Small intestine (tissue), 7 donors: Measurements from ENCODE around the gene NTNG1. TPM values are rescaled to one million over a fixed set of nuclear protein-coding genes. Genes with fewer than 3 reads are reported as not detected.

Source experiments
- DNase-seq, 2 donors: peaks; one replicate each; pipeline versions ENCODE4 v3.0.0 to v3.0.0-alpha.2; 2013
- FAIRE-seq: peaks from 2 replicates; lab custom pipeline; 2012; peaks lifted over from hg19 to GRCh38; lab: Jason Lieb, UNC
- H3K27ac ChIP-seq, 3 donors: one replicate each; pipeline ENCODE4 v1.5.1; 2013; ENCODE audit warnings: low read length in 2 of 3, mild to moderate bottlenecking in 2 of 3, control low read depth in 1 of 3, inconsistent platforms in 1 of 3, low read depth in 1 of 3, moderate library complexity in 1 of 3
- H3K27me3 ChIP-seq, 3 donors: one replicate each; pipeline ENCODE4 v1.6.1; 2013; ENCODE audit warnings: low read length in 3 of 3, inconsistent platforms in 1 of 3; ENCODE audit not compliant: control insufficient read depth in 3 of 3, insufficient read depth in 3 of 3
- H3K36me3 ChIP-seq, 3 donors: one replicate each; pipeline ENCODE4 v1.6.1; 2013; ENCODE audit warnings: low read length in 3 of 3, inconsistent platforms in 1 of 3, low read depth in 1 of 3, mild to moderate bottlenecking in 1 of 3, moderate library complexity in 1 of 3; ENCODE audit not compliant: control insufficient read depth in 3 of 3, insufficient read depth in 2 of 3
- H3K4me1 ChIP-seq, 3 donors: one replicate each; pipeline ENCODE4 v1.6.1; 2013; ENCODE audit warnings: low read length in 2 of 3, inconsistent platforms in 1 of 3, low read depth in 1 of 3, mild to moderate bottlenecking in 1 of 3, moderate library complexity in 1 of 3; ENCODE audit not compliant: control insufficient read depth in 3 of 3, insufficient read depth in 2 of 3
- H3K4me3 ChIP-seq, 3 donors: one replicate each; pipeline ENCODE4 v1.5.1; 2013; ENCODE audit warnings: low read length in 3 of 3, control low read depth in 1 of 3, inconsistent platforms in 1 of 3, low read depth in 1 of 3, mild to moderate bottlenecking in 1 of 3, moderate library complexity in 1 of 3
- H3K9me3 ChIP-seq, 2 donors: one replicate each; pipeline ENCODE4 v1.6.1; 2013; ENCODE audit warnings: low read depth in 1 of 2, low read length in 1 of 2; ENCODE audit not compliant: control insufficient read depth in 2 of 2, insufficient read depth in 1 of 2
- WGBS, 3 donors: extraction: QIAGEN DNeasy Blood & Tissue Kit; methylation state at CpG; one replicate each; pipeline ENCODE4 v1.1.7; 2013; 5-methylcytosine and 5-hydroxymethylcytosine counted together
- polyA plus RNA-seq, 4 donors: library from polyadenylated mRNA; stranded (reverse) in 3 of 4; unstranded in 1 of 4; fragments of 200-250 nt in 3 of 4; fragments of 120-200 nt in 1 of 4; gene quantifications; one replicate each; pipeline versions ENCODE4 v1.2.1 to v1.2.3, GENCODE V29; 2013
- donor health status: healthy with polysubstance abuse.
- donor health status: control.
- donor health status: control.
- donor health status: Bipolar disorder and iron deficiency.
- donor health status: healthy.

NTNG1 gene
- polyA plus RNA-seq, 4 donors = 0.27 to 0.65 TPM; not detected in 2

DNA sequence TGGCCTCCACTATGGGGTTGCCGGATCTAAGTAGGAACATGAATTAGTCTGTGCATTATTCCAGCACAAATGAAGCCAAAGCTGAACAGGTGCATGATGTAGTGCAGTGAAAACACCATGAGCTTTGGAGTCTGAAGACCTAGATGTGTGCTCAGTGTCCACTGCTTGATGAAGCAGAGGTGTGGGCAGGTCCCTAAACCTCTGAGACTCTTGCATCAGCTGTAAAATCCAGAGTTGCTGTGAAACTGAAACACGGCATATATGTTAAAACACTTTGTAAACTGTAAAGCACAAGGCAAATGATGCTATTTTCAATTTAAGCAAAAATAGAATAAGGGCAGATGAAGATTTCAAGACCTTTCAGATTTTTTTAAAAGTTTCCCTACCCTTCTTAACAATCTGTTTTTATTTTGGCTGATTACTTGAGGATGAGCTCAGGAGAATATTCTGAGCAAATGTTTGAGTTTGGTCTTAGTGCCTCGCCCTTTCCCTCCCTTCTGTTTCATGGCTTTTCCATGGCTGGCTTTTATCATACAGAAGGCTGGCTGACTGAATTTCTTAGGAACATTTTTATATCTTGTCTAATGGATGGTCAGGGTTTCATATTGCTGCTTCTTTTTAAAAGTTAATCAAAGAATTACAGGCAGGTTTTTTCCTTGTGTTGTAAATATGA, 221.8 kb downstream of the NTNG1 start:
- Histone ChIP-seq H3K9me3 (no peaks in the 10 kb centered on the region), H3K27me3 (no peaks in the 10 kb centered on the region), H3K27ac (no peak overlapping the region), H3K4me3 (no peak overlapping the region), H3K4me1 (no peaks in the 10 kb centered on the region), H3K36me3 (no peaks in the 10 kb centered on the region)
- 70 to 79% (median 70%) methylated on average over 3 of the region's 3 CpGs for WGBS, 3 donors
- no peak for FAIRE-seq
- DNase-seq = no peak

DNA sequence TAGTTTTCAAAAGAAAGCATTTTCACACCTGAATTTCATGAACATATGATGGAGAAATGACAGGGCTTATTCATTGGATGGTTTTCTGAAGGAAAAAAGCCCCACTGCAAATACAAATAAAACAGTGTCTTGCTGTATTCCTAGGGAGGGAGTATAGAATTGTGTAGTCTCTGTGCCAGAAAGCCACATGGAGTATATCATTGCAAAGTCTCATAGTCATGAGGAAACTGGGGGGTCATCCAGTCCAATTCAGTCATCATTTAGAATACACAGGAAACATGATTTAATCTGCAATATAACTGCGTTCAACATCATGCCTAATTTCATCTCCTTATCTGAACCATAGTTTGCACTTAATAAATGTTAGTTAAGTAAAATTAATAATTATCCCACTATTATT, 222.3 kb downstream of the NTNG1 start:
- no peak overlapping the region for H3K27ac ChIP-seq
- 17 to 41% (median 39%) methylated on average over 1 of the region's 1 CpG for WGBS, 3 donors
- no peaks in the 10 kb centered on the region for H3K9me3 ChIP-seq
- H3K36me3 ChIP-seq = no peaks in the 10 kb centered on the region
- H3K4me3 ChIP-seq = no peak overlapping the region
- FAIRE-seq (no peak), DNase-seq (no peak)
- no peaks in the 10 kb centered on the region for H3K27me3 ChIP-seq
- no peaks in the 10 kb centered on the region for H3K4me1 ChIP-seq

DNA sequence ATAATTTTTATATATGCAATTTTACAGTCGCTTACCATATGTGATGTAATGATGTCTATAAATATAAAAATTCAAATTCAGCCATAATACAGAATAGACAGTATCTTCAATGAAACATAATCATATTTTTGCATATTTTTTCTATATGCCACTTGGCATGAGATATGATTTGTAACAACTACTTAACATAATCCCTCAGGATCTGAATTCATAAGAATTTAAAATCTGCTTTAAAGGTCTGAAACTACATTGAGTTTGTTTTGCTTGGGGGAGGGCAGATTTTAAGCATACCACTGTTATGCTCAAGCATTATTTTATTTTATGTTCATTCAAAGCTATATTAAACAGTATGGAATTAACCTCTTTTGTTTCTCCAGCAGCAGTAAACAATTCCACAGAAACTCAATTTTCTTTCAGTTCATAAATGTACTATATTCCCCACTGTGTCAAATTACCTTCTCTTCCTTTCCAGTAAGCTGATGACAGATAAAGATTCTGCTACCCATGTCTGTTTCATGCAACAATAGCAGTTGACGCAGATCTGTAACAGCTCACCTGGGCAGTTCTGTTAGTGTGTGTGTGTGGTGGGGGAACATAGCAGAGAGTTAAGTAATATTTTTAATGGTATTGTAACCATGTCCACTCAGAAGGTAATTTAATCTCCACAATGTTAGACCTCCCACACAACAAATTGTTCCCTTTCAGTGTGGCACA, 224.8 kb downstream of the NTNG1 start:
- DNase-seq (no peak), FAIRE-seq (no peak)
- no peaks in the 10 kb centered on the region for H3K4me1 ChIP-seq
- WGBS, 3 donors = 86 to 94% (median 92%) methylated on average over 2 of the region's 2 CpGs
- no peaks in the 10 kb centered on the region for H3K36me3 ChIP-seq
- no peak overlapping the region for H3K4me3 ChIP-seq
- H3K9me3 ChIP-seq = no peaks in the 10 kb centered on the region
- H3K27me3 ChIP-seq = no peaks in the 10 kb centered on the region
- H3K27ac ChIP-seq = no peak overlapping the region

DNA sequence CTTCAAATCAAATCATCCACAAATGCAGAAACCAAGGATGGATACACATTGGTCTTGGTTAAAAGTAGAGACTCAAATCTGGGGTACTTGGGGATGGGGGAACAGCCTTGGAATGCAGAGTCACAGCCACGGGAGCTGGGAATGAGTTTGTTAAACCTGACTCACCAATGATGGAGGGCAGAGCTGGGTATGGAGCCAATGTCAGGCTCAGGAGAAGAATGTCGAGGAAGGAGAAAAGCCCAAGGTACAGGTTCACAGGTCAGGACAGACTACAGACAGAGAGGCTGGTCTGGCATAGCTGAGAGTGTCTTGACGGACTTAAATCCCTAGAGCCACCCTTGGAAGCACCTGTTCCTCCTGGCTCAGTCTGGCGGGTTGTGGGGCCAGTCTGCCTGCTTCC, 237.6 kb downstream of the NTNG1 start:
- no peaks in the 10 kb centered on the region for H3K9me3 ChIP-seq
- no peaks in the 10 kb centered on the region for H3K4me1 ChIP-seq
- H3K27ac ChIP-seq = no peak overlapping the region
- FAIRE-seq = no peak
- no peaks in the 10 kb centered on the region for H3K36me3 ChIP-seq
- no peak overlapping the region for H3K4me3 ChIP-seq
- DNase-seq = no peak
- peaks cover 0 to 2% (median 0%) of the 10 kb centered on the region in 3 donors for H3K27me3 ChIP-seq
- 54 to 69% (median 56%) methylated on average over 4 of the region's 4 CpGs for WGBS, 3 donors

GRCh38 chr1:107378866-107379265, 238.0 kb downstream of the NTNG1 start:
- no peak for FAIRE-seq
- 60 to 82% (median 74%) methylated on average over 2 of the region's 2 CpGs for WGBS, 3 donors
- peaks cover 0 to 2% (median 0%) of the 10 kb centered on the region in 3 donors for H3K27me3 ChIP-seq
- H3K4me1 ChIP-seq = no peaks in the 10 kb centered on the region
- no peak overlapping the region for H3K27ac ChIP-seq
- H3K36me3 ChIP-seq = no peaks in the 10 kb centered on the region
- H3K4me3 ChIP-seq = no peak overlapping the region
- no peak for DNase-seq
- H3K9me3 ChIP-seq = no peaks in the 10 kb centered on the region

- FAIRE-seq (no peak), DNase-seq (no peak)
- Histone ChIP-seq H3K4me3 (no peak overlapping the region), H3K4me1 (no peaks in the 10 kb centered on the region), H3K27ac (no peak overlapping the region), H3K36me3 (no peaks in the 10 kb centered on the region), H3K27me3 (peaks cover 0 to 2% (median 0%) of the 10 kb centered on the region in 3 donors), H3K9me3 (no peaks in the 10 kb centered on the region)
These were observed 239.0 kb downstream of the NTNG1 start for GRCh38 chr1:107379826-107380225.

DNA sequence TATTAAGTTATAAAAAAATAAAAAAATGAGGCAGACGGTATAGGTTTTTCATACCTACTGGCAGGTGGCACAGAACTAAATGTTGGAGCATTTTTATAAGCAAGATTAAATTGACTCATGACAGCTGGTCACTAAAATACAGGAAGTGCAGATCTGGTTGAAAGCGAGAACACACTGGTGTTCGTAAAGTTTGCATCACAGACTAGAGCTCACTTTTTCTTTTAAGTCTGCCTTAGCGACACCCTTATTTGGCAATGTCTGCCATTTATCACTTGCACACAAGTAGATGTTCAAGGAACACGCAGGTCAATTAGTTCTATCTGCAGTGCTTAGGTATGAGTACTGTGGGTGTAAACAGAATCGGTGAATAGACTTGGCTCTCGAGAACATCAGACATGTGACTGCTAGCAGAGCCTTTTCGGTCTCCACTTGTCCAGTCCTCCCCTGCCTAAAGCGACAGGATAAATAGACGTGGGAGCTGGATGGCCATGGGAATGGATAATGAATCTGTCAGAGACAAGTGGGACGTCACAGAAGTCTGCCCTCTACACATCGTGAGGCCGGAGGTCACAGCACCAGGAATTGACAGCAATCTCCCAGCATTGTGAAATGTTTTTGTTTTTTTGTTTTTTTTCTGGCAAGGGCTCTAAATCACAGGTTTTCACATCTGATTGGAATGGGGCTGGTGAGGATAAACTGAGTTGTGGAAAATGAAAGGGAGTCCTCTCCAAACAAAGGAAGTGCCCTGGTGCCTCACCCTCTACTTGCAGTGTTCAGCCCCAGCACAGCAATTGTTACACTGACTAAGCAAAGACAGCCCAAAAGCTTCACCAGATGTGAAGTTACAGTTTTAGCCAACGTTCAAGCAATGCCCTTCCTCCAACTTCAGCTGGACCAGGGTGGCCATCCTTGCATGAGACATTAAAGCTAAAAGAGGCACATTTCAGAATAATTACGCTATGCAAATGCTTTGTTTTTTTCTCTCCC, 248.9 kb downstream of the NTNG1 start:
- FAIRE-seq = no peak
- Histone ChIP-seq H3K27me3 (no peaks in the 10 kb centered on the region), H3K4me1 (no peaks in the 10 kb centered on the region), H3K27ac (no peak overlapping the region), H3K9me3 (no peaks in the 10 kb centered on the region), H3K36me3 (no peaks in the 10 kb centered on the region), H3K4me3 (no peak overlapping the region)
- DNase-seq = no peak
- WGBS, 3 donors = 59 to 68% (median 65%) methylated on average over 15 of the region's 15 CpGs

DNA sequence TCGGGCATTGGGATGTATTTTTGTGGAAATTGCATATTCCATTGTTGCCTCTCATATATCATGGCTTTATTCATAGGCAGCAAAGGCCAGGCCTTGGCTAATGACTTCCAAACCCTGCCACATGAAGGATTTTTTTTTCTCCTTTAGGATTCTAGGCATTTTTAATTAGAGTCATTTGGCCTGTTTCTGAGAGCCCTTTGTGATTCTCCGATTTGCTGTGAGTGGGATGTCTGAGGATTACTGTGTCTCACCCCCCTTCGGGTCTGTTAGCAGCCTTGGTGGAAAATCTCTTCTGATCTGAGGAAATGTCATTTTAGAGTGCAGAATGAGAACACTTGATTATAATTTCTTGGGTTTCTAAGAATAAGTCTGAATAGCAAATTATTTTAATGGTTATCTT, 253.5 kb downstream of the NTNG1 start:
- H3K27me3 ChIP-seq = no peaks in the 10 kb centered on the region
- 77 to 89% (median 82%) methylated on average over 3 of the region's 3 CpGs for WGBS, 3 donors
- H3K27ac ChIP-seq = no peak overlapping the region
- no peaks in the 10 kb centered on the region for H3K36me3 ChIP-seq
- no peak overlapping the region for H3K4me3 ChIP-seq
- H3K9me3 ChIP-seq = no peaks in the 10 kb centered on the region
- DNase-seq (no peak), FAIRE-seq (no peak)
- no peaks in the 10 kb centered on the region for H3K4me1 ChIP-seq
